NT2/D1 (cell line): ENCODE measurements around the gene NLK.

Experiments
- SUZ12 ChIP-seq: IDR thresholded peaks from 2 replicates; pipeline ENCODE4 v1.6.1; 2011; ENCODE audit not compliant: insufficient read length, insufficient read depth; ENCODE audit errors: extremely low read depth
- YY1 ChIP-seq: IDR thresholded peaks from 2 replicates; pipeline ENCODE4 v1.6.1; 2011; ENCODE audit not compliant: insufficient read length, insufficient read depth
- ZNF274 ChIP-seq: IDR thresholded peaks from 2 replicates; pipeline ENCODE4 v1.6.1; 2011; ENCODE audit warnings: mild to moderate bottlenecking, low read depth, low read length

DNA sequence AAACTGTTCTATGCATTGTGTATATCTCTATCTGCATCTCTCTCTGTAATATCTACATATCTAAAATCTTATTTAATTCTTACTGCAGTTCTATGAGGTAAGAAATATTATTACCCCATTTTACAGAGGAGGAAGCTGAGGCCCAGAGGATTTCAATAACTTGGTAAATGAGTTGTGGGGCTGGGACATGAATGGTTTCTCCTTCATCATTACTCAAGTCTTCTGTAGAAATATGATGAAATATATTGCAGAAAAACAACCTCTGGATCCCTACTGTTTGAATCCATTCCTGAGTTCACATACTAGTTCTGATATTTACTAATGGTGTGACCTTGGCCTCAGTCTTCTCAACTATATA is 45.5 kb upstream of the NLK start:
- TF ChIP-seq SUZ12 (no peak), ZNF274 (no peak), YY1 (no peak)
